A673 (cell line): Measurements from ENCODE around the gene EDIL3.

Source experiments
- EZH2 ChIP-seq: fragments of 200-600 bp; sonication (generic); IDR thresholded peaks from 2 replicates; pipeline ENCODE4 v1.6.1; 2017; ENCODE audit warnings: borderline replicate concordance, low read depth, mild to moderate bottlenecking, mixed read lengths, antibody characterized with exemption, low read length; ENCODE audit not compliant: poor library complexity, severe bottlenecking
- TF ChIP-seq, protein P1 (sequence below): fragments of 300-800, 200-600 bp; sonication (generic); conservative IDR thresholded peaks from 2 replicates; pipeline ENCODE4 v1.5.1; 2017; ENCODE audit warnings: low read depth, mild to moderate bottlenecking, antibody characterized with exemption, low read length, moderate library complexity, mixed read lengths

DNA sequence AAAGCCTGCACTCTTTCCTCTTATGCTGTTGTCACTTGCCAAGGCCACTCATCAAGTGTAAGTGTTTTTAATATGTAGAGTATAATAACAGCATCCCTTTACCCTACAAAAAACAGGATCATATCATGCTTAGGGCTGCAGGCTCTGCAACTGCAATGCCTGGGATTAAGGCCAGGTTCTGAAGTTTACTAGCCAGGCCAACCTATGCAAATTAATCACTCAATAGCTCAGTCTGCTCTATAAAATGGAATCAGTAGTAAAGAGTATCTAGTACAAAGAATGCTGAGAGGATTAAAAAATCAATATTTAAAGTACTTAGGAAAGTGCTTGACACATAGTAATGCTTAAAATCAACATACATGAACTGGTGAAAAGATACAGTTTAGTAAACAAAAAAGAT is 253.3 kb downstream of the EDIL3 start:
- no peak for TF ChIP-seq EZH2
- TF ChIP-seq, protein P1, sequence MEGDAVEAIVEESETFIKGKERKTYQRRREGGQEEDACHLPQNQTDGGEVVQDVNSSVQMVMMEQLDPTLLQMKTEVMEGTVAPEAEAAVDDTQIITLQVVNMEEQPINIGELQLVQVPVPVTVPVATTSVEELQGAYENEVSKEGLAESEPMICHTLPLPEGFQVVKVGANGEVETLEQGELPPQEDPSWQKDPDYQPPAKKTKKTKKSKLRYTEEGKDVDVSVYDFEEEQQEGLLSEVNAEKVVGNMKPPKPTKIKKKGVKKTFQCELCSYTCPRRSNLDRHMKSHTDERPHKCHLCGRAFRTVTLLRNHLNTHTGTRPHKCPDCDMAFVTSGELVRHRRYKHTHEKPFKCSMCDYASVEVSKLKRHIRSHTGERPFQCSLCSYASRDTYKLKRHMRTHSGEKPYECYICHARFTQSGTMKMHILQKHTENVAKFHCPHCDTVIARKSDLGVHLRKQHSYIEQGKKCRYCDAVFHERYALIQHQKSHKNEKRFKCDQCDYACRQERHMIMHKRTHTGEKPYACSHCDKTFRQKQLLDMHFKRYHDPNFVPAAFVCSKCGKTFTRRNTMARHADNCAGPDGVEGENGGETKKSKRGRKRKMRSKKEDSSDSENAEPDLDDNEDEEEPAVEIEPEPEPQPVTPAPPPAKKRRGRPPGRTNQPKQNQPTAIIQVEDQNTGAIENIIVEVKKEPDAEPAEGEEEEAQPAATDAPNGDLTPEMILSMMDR = no peak
